GM18951 (cell line): ENCODE measurements around the gene PTPN9.
"Not testable (repeated sequence)": the region's sequence is repeated elsewhere in the genome, so short reads cannot be mapped to it uniquely, and the experiment has no call there.

ENCODE experiments used
- POLR2A ChIP-seq: IDR thresholded peaks from 4 replicates; pipeline ENCODE4 v1.6.1; 2011; ENCODE audit warnings: mild to moderate bottlenecking; ENCODE audit not compliant: insufficient read length, insufficient read depth; ENCODE audit errors: extremely low read depth
- in situ Hi-C: fragments of 300-500 bp; cut with MboI; formaldehyde crosslinking; loops from one replicate; pipeline ENCODE4 v1.12.0; 2022; ENCODE audit warnings: low sequenced_read_pairs, mixed read lengths, inconsistent platforms; ENCODE audit not compliant: unreplicated experiment

Gene PTPN9

DNA sequence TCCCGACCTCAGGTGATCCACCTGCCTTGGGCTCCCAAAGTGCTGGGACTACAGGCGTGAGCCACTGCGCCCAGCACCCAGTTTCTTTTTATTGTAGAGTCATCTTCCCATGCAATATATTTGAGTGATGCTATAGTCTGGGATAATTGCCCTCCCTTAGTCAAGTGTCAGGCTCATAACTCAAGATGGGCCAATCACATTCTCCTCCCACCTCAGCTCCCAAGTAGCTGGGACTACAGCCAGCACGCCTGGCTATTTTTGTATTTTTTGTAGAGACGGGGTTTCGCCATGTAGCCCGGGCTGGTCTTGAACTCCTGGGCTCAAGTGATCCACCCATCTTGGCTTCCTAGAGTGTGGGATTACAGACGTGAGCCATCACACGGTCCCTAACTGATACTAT is 15.2 kb upstream of the PTPN9 start:
- no peak for TF ChIP-seq POLR2A
- in situ Hi-C loops: no loop called here

DNA sequence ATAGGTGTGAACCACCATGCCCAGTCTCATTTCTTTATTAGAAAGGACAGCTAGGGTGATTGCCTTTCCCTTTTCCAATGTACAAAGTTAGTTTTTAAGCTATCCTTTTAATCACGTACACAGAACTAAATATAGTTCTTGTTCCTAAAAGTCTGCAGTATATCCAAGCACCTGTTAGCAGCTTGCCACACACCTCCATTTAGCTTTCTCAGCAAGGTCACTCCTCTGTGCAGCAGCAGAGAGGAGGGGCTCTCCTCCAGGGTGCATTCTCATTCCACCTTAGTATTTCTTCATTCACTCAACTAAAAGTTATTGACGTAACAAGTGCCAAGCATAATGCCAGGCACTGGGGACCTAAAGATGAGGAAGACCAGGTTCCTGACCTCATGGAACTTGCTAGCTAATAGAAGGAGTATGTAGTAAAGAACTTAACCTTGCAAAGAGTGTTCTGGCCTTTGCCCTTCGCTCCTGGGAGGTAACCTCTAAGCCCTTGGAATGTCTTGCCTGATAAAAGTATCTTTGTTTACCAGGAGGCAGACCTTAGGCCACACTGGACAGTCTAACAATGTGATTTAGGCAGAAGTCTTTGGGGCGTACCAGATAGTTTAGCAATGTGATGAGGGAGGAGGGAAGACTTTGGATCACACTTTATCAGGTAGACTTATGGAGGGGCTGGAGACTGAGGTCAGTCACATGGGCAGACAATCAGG is 12.7 kb upstream of the PTPN9 start:
- TF ChIP-seq POLR2A: no peak
- in situ Hi-C loops: no loop called here

DNA sequence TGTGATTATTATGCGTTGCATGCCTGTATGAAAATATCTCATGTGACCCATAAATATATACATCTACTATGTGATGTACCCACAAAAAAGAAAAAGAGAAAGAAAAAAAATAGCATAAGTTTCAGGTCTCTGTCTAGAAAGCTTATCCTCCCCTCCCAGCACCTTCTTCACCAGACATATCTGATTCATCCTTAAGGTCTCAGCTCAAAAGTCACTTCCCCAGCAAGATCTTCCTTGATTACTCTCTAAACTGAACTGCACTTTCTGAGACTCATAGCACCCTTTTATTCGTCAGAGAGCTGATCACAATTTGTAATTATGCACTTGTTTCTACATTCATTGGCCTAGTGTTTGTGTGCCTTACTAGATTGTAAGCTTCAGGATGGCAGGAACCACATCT is 11.1 kb upstream of the PTPN9 start:
- TF ChIP-seq POLR2A: no peak
- in situ Hi-C loops: no loop called here

DNA sequence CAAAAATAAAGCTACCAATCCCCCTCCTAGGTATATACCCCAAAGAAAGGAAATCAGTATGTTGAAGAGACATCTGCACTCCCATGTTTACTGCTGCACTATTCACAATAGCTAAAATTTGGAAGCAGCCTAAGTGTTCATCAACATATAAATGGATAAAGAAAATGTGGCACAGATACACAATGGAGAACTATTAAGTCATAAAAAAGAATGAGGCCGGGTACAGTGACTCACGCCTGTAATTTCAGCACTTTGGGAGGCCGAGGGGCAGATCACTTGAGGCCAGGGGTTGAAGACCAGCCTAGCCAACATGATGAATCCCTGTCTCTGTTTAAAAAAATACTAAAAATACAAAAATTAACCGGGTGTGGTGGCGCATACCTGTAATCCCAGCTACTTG is 10.0 kb upstream of the PTPN9 start:
- TF ChIP-seq POLR2A: no peak
- in situ Hi-C loops: no loop called here

DNA sequence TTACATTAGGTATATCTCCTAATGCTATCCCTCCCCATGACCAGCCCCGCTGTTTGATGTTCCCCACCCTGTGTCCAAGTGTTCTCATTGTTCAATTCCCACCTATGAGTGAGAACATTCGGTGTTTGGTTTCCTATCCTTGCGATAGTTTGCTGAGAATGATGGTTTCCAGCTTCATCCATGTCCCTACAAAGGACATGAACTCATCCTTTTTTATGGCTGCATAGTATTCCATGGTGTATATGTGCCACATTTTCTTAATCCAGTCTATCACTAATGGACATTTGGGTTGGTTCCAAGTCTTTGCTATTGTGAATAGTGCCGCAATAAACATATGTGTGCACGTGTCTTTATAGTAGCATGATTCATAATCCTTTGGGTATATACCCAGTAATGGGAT is 7.3 kb upstream of the PTPN9 start:
- in situ Hi-C loops: not testable (repeated sequence)

DNA sequence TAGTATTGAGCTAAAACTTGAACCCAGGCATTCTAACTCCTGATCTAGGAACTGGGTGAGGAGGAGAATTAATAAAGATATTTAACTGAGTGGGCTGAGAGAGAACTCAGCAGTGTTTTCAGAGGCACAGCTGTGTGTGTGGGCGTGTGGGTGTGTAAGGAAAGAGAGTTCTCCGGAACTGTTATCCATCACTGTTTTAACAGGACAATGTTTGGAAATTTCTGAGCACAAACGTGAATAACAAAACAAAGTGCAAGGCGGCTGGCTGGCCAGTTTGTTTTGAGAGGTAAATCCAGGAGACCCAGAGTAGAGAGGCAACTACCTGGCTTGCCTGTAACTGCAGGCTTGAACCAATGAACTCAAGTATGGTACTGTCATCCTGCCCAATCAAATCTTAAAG is 5.0 kb upstream of the PTPN9 start:
- in situ Hi-C loops: no loop called here
- no peak for TF ChIP-seq POLR2A

DNA sequence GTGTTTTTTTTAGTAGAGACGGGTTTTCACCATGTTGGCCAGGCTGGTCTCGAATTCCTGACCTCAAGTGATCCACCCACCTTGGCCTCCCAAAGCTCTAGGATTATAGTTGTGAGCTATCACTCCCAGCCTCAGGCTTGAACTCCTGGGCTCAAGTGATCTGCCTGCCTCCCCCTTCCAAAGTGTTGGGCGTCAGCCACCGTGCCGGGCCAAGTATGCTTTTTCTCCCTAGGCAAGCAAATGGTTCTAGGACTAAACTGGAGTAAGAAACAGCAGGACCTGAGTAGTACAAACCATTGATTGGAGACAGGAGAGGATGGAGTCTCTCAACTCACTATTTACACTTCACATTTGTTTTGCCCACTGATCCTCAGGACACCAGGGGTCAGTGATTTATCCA is 4.6 kb upstream of the PTPN9 start:
- TF ChIP-seq POLR2A: no peak
- in situ Hi-C loops: no loop called here

DNA sequence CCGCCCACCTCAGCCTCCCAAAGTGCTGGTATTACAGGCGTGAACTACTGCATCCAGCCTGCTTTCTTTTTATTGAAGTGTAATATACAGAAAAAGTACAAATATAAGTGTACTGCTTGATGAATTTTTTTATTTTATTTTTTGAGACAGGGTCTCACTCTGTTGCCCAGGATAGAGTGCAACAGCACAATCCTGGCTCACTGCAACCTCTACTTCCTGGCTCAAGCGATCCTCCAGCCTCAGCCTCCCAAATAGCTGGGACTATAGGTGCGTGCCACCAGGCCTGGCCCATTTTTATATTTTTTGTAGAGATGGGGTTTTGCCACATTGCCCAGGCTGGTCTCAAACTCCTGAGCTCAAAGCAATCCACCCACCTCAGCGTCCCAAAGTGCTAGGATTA is 3.8 kb upstream of the PTPN9 start:
- in situ Hi-C loops: not testable (repeated sequence)

DNA sequence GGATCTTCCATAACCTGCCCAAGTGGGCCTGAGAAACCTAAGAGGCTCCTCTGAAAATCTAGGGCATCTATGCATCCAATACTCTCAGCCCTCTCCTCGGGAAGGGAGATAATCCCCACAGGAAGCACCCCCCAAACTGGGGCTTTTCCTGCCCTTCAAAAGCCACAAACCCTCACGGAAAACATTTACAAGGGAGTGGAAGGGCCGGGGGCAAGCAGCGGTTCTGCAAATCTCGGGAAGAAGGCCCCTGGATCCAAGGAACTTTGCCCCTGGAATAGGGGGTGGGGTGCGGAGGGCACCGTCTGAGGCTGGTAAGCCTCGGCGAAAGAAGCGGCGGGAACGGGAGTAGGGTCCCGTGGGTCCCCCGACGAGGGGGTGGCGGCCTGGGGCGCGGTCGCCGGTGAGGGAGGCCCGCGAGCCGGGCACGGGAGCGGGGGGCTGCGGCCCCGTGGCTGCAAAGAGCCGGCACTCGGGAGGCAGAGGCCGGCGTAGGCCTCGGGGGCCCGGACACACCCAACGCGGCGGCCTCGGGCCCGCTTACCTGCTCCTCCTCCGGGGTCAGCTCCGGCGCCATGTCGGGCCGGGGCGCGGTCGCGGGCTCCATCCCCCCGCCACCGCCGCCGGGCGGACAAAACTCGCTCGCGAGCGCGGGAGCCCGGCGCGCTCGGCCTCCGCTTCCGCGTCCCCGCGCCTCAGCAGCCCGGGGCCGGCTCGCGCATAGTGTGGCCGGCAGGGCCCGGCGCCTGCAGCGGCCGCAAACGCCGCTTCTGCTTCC is 755 bp downstream of the PTPN9 start:
- in situ Hi-C loops: no loop called here
- TF ChIP-seq POLR2A: peak; percentile 19

DNA sequence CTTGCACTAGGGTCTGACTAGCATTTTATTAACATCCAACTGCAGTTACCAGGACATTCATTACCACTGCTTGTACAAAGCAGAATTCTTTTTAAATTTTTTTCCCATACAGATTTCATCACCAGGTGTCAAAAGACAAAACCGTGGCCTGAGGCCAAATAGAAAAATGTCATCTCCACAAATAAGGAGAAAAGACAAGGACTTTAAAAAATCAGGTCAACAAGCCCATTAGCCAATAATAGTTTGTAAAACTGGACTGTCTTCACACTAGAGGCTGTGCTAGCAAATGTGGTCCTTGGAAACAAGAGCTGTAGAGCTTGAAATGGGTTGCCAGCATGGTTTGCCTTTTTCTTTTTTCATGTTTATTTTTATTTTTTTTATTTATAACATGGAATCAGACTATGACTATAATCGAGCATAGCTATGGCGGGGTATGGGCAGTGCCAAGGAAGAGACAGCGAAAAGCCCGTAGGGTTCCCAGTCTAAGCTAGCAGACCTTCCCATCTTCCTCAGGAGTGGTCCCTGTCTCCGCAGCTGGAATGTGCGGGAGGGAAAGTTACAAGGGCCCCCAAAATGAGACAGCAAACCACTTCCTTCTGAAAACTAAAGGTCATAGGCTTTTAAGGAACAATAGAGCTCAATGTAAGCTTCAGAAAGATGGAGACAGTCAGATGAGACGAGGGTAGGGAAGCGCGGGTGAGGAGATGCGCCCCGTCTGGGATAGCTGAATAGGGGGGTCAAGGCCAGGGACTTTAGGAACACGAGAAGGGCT is 1.5 kb downstream of the PTPN9 start:
- TF ChIP-seq POLR2A: no peak
- in situ Hi-C loops: no loop called here

DNA sequence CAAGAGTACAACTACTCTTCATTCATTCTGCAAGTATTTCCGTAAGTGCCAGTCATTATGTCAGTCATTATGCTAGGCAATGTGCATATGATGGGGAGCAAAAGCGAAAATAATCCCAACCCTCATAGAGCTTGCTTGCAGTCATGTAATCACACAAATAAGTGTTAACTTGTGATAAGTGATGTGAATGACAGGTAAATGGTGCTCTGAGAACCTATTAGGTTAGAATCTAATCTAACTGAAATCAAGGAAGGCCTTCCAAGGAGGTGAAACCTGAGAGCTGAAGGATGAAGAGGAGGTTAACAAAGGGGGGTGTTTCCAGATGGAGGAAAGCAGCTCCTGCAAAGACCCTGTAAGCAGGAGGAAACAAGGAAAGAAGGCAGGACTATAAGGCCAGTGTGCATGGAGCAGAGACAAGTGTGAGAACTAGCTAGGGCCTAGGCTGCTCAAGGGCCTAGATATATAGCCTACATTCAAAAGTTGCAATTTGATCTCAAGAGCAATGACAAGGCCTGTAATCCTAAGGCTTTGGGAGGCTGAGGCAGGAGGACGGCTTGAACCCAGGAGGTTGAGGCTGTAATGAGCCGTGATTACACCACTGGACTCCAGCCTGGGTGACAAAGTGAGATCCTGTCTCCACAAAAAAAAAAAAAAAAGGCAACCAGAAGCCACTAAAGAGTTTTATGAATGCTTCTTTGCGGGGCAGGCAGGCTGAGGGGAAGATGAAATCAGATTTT is 5.3 kb downstream of the PTPN9 start:
- no peak for TF ChIP-seq POLR2A
- in situ Hi-C loops: no loop called here

DNA sequence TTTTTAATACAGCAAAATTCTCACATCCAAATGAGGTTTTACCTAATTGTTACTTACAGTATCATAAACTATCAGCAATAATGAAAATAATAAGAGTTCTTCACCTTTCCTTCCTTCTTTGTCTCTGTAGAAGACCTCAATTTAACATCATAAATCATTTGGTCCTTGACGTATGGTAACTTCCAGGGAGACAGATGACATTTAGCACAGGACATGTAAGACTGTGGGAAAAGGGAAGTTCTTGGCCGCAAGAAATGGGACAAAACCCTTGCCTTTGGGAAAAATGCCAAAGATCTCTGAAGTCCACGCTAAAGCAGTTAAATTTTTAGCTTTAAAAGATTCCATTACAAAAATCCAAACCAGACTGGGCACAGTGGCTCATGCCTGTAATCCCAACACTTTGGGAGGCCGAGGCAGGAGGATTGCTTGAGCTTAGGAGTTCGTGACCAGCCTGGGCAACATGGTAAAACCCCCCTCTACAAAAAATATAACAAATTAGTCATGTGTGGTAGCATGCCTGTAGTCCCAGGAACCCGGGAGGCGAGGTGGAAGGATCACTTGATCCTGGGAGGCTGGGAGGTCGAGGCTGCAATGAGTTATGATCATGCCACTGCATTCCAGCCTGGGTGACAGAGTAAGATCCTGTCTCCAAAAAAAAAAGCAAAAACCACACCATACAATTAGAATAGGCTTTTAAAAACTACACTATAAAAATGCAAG is 8.8 kb downstream of the PTPN9 start:
- in situ Hi-C loops: no loop called here
- no peak for TF ChIP-seq POLR2A
